H1 (cell line): ENCODE data around the gene MRPL55. TPM values are rescaled to one million over a fixed set of nuclear protein-coding genes. Genes with fewer than 3 reads are reported as not detected.

ENCODE experiments used
- CTCF ChIA-PET: fragments of 300-600 bp; sonication (Branson Sonifier 250); formaldehyde crosslinking; loops from one replicate; lab custom pipeline; 2021; ENCODE audit not compliant: partially characterized antibody; lab: Charles Lee
- POLR2A ChIA-PET: fragments of 300-600 bp; sonication (Branson Sonifier 250); formaldehyde crosslinking; loops from one replicate; lab custom pipeline; 2021; ENCODE audit warnings: inconsistent platforms; ENCODE audit not compliant: partially characterized antibody; lab: Charles Lee
- DNase-seq, 2 experiments: peaks; one replicate each; pipeline versions ENCODE4 v3.0.0 to v3.0.0-alpha.2; 2010 to 2022; ENCODE audit warnings: low spot score in 2 of 2, low read depth in 1 of 2, mixed read lengths in 1 of 2
- FAIRE-seq: peaks from 2 replicates; lab custom pipeline; 2011; peaks lifted over from hg19 to GRCh38; lab: Jason Lieb, UNC
- H2AFZ ChIP-seq: 2 replicates; pipeline ENCODE4 v1.8.1; 2012; ENCODE audit warnings: low read length, inconsistent platforms
- H2AK5ac ChIP-seq: 2 replicates; pipeline ENCODE4 v1.6.1; 2013; ENCODE audit warnings: low read depth, low read length
- H2BK120ac ChIP-seq: replicated peaks from 2 replicates; pipeline ENCODE3; 2013; ENCODE audit warnings: low read depth, low read length, inconsistent platforms
- H2BK12ac ChIP-seq: 2 replicates; pipeline ENCODE4 v1.6.1; 2013; ENCODE audit warnings: low read depth, low read length
- H2BK15ac ChIP-seq: 2 replicates; pipeline ENCODE4 v1.6.1; 2013; ENCODE audit warnings: low read length
- H2BK20ac ChIP-seq: 2 replicates; pipeline ENCODE4 v1.6.1; 2013; ENCODE audit warnings: low read length
- H2BK5ac ChIP-seq: 2 replicates; pipeline ENCODE4 v1.6.1; 2013; ENCODE audit warnings: low read depth, low read length
- H3K14ac ChIP-seq: 2 replicates; pipeline ENCODE4 v1.6.1; 2013; ENCODE audit warnings: inconsistent platforms; ENCODE audit not compliant: insufficient read length
- H3K18ac ChIP-seq: 2 replicates; pipeline ENCODE4 v1.6.1; 2013; ENCODE audit warnings: low read length; ENCODE audit errors: extremely low read depth
- H3K23ac ChIP-seq: 2 replicates; pipeline ENCODE4 v1.6.1; 2013; ENCODE audit warnings: inconsistent platforms; ENCODE audit not compliant: insufficient read length
- H3K23me2 ChIP-seq: 2 replicates; pipeline ENCODE4 v1.6.1; 2013; ENCODE audit warnings: low read depth, low read length
- H3K27ac ChIP-seq: 2 replicates; pipeline ENCODE4 v1.6.1; 2011; ENCODE audit warnings: low read depth, low read length, inconsistent platforms
- H3K27me3 ChIP-seq, 4 experiments: replicated peaks in 1 of 4; 1 replicate in 1 of 4; 2 replicates in 3 of 4; pipeline versions ENCODE4 v1.6.1 to v1.8.1; 2011 to 2013; ENCODE audit warnings: low read length in 3 of 4, mild to moderate bottlenecking in 3 of 4, inconsistent platforms in 2 of 4, mixed read lengths in 2 of 4, moderate library complexity in 1 of 4; ENCODE audit not compliant: control insufficient read depth in 3 of 4, insufficient read depth in 3 of 4; ENCODE audit errors: extremely low read depth in 1 of 4
- H3K36me3 ChIP-seq, 4 experiments: 2 replicates each; pipeline versions ENCODE4 v1.6.1 to v1.8.1; 2011 to 2013; ENCODE audit warnings: mild to moderate bottlenecking in 4 of 4, low read length in 3 of 4, moderate library complexity in 2 of 4, control low read depth in 1 of 4, inconsistent platforms in 1 of 4; ENCODE audit not compliant: insufficient read depth in 4 of 4, control insufficient read depth in 2 of 4
- H3K4ac ChIP-seq: replicated peaks from 2 replicates; pipeline ENCODE3; 2013; ENCODE audit warnings: low read length, low read depth, mixed read lengths, inconsistent platforms; ENCODE audit not compliant: insufficient read length
- H3K4me1 ChIP-seq, 4 experiments: replicated peaks in 1 of 4; 1 replicate in 1 of 4; 2 replicates in 3 of 4; pipeline versions ENCODE4 v1.6.1 to v1.8.1; 2011 to 2013; ENCODE audit warnings: low read length in 3 of 4, inconsistent platforms in 2 of 4, mixed read lengths in 1 of 4; ENCODE audit not compliant: insufficient read depth in 4 of 4, control insufficient read depth in 3 of 4
- H3K4me2 ChIP-seq, 2 experiments: 2 replicates each; pipeline versions ENCODE4 v1.6.1 to v1.8.1; 2011 to 2013; ENCODE audit warnings: low read depth in 2 of 2, low read length in 2 of 2, control low read depth in 1 of 2, inconsistent platforms in 1 of 2, mild to moderate bottlenecking in 1 of 2; ENCODE audit not compliant: insufficient read depth in 1 of 2
- H3K4me3 ChIP-seq, 4 experiments: fragments of 200-600, 300-600 bp in 1 of 4; sonication (generic), shearing (Covaris generic), sonication (Bioruptor Twin) in 1 of 4; 2 replicates each; pipeline versions ENCODE4 v1.5.1 to v1.8.1; 2011 to 2016; ENCODE audit warnings: low read length in 4 of 4, low read depth in 3 of 4, control low read depth in 2 of 4, inconsistent platforms in 2 of 4, mild to moderate bottlenecking in 2 of 4, mixed read lengths in 1 of 4, moderate library complexity in 1 of 4; ENCODE audit not compliant: insufficient read depth in 2 of 4; ENCODE audit errors: extremely low read depth in 1 of 4
- H3K56ac ChIP-seq: replicated peaks from 2 replicates; pipeline ENCODE3; 2013; ENCODE audit warnings: low read depth, mild to moderate bottlenecking, mixed read lengths, low read length, inconsistent platforms; ENCODE audit not compliant: insufficient read length
- H3K79me1 ChIP-seq: 2 replicates; pipeline ENCODE4 v1.6.1; 2013; ENCODE audit warnings: low read depth, low read length, control low read depth
- H3K79me2 ChIP-seq, 2 experiments: 2 replicates each; pipeline versions ENCODE4 v1.6.1 to v1.8.1; 2012 to 2013; ENCODE audit warnings: low read length in 2 of 2, mild to moderate bottlenecking in 2 of 2, inconsistent platforms in 1 of 2; ENCODE audit not compliant: insufficient read depth in 2 of 2, control insufficient read depth in 1 of 2
- H3K9ac ChIP-seq, 4 experiments: replicated peaks in 1 of 4; 1 replicate in 1 of 4; 2 replicates in 3 of 4; pipeline versions ENCODE4 v1.6.1 to v1.8.1; 2011 to 2013; ENCODE audit warnings: low read depth in 3 of 4, low read length in 3 of 4, control low read depth in 2 of 4, mild to moderate bottlenecking in 2 of 4, moderate library complexity in 2 of 4, inconsistent platforms in 1 of 4; ENCODE audit errors: extremely low read depth in 1 of 4
- H3K9me3 ChIP-seq, 2 experiments: 2 replicates each; pipeline versions ENCODE4 v1.6.1 to v1.8.1; 2012 to 2013; ENCODE audit warnings: mild to moderate bottlenecking in 2 of 2, moderate library complexity in 2 of 2, control low read depth in 1 of 2, inconsistent platforms in 1 of 2, low read depth in 1 of 2, low read length in 1 of 2, mixed read lengths in 1 of 2; ENCODE audit not compliant: insufficient read depth in 2 of 2
- H4K20me1 ChIP-seq, 2 experiments: replicated peaks in 1 of 2; 2 replicates each; pipeline versions ENCODE3 to v1.8.1; 2011 to 2013; ENCODE audit warnings: inconsistent platforms in 2 of 2, low read length in 2 of 2, mild to moderate bottlenecking in 1 of 2; ENCODE audit not compliant: insufficient read depth in 2 of 2, control insufficient read depth in 1 of 2
- H4K5ac ChIP-seq: 2 replicates; pipeline ENCODE4 v1.6.1; 2013; ENCODE audit warnings: low read length, low read depth, mixed read lengths, inconsistent platforms; ENCODE audit not compliant: insufficient read length
- H4K8ac ChIP-seq: 2 replicates; pipeline ENCODE4 v1.8.0; 2013; ENCODE audit warnings: mild to moderate bottlenecking, moderate library complexity, low read length, inconsistent platforms; ENCODE audit not compliant: insufficient read depth; ENCODE audit errors: extremely low read depth
- H4K91ac ChIP-seq: replicated peaks from 2 replicates; pipeline ENCODE3; 2013; ENCODE audit warnings: low read length, mixed read lengths, inconsistent platforms; ENCODE audit not compliant: insufficient read length
- CBX5 ChIP-seq: fragments of 300-800, 300-1000 bp; sonication (generic); IDR thresholded peaks from 2 replicates; pipeline ENCODE4 v1.7.1; 2016; ENCODE audit warnings: antibody characterized with exemption, low read length, low read depth
- CBX8 ChIP-seq: fragments of 300-800, 300-1000 bp; sonication (generic); IDR thresholded peaks from 2 replicates; pipeline ENCODE4 v1.7.1; 2016; ENCODE audit warnings: low read depth, low read length, borderline replicate concordance
- CEBPB ChIP-seq: IDR thresholded peaks from 2 replicates; pipeline ENCODE4 v1.6.1; 2012; ENCODE audit warnings: low read depth, low read length
- HDAC6 ChIP-seq: IDR thresholded peaks from one replicate; pipeline ENCODE4 v1.7.1; 2012; ENCODE audit warnings: low read depth, mild to moderate bottlenecking, inconsistent platforms, low read length, moderate library complexity
- JUND ChIP-seq: IDR thresholded peaks from 2 replicates; pipeline ENCODE4 v1.6.1; 2011; ENCODE audit warnings: mild to moderate bottlenecking, improper control_type of control experiment, low read length
- KDM4A ChIP-seq: IDR thresholded peaks from one replicate; pipeline ENCODE4 v1.7.1; 2012; ENCODE audit warnings: low read depth, mild to moderate bottlenecking, moderate library complexity, low read length, inconsistent platforms; ENCODE audit not compliant: severe bottlenecking
- PHF8 ChIP-seq: fragments of 200-600 bp; sonication (generic); conservative IDR thresholded peaks from 2 replicates; pipeline ENCODE4 v1.7.1; 2012; ENCODE audit warnings: low read depth, mild to moderate bottlenecking, inconsistent platforms, low read length, moderate library complexity
- RNF2 ChIP-seq: fragments of 200-900, 300-1000 bp; sonication (generic); IDR thresholded peaks from 2 replicates; pipeline ENCODE4 v1.7.1; 2016; ENCODE audit warnings: borderline replicate concordance, low read depth, mild to moderate bottlenecking, antibody characterized with exemption, low read length; ENCODE audit not compliant: poor library complexity, severe bottlenecking; ENCODE audit errors: missing control alignments
- SAP30 ChIP-seq: fragments of 300-600 bp; sonication (generic); IDR thresholded peaks from 2 replicates; pipeline ENCODE4 v1.7.1; 2012; ENCODE audit warnings: low read length, moderate library complexity, mild to moderate bottlenecking, inconsistent platforms; ENCODE audit not compliant: insufficient read depth, insufficient replicate concordance
- SP2 ChIP-seq: IDR thresholded peaks from 2 replicates; pipeline ENCODE4 v1.6.1; 2012; ENCODE audit warnings: mild to moderate bottlenecking, low read length, inconsistent platforms
- SUZ12 ChIP-seq: fragments of 200-600 bp; sonication (generic); IDR thresholded peaks from 2 replicates; pipeline ENCODE4 v1.6.1; 2012; ENCODE audit warnings: mild to moderate bottlenecking, inconsistent platforms, low read length, moderate library complexity, mixed read lengths
- WGBS, 2 experiments: shearing (Covaris generic) in 1 of 2; methylation state at CpG; one replicate each; pipeline versions ENCODE4 v1.1.6 to v1.1.7; 2013 to 2015; ENCODE audit warnings: low lambda C conversion rate in 2 of 2, mixed read lengths in 2 of 2, inconsistent platforms in 1 of 2, low coverage in 1 of 2, missing lambda C conversion rate in 1 of 2; ENCODE audit not compliant: insufficient replicate concordance in 2 of 2, insufficient coverage in 1 of 2, insufficient read length in 1 of 2; ENCODE audit errors: extremely low coverage in 1 of 2, missing lambda C conversion rate in 1 of 2; 5-methylcytosine and 5-hydroxymethylcytosine counted together
- polyA plus RNA-seq, 7 experiments: library from polyadenylated mRNA; depleted of rRNA in 3 of 7; stranded (reverse) in 5 of 7; unstranded in 2 of 7; fragments of >200 nt in 5 of 7; fragments of 200-250 nt in 2 of 7; gene quantifications; 1 replicate in 5 of 7; 2 replicates in 1 of 7; 4 replicates in 1 of 7; pipeline versions ENCODE4 v1.2.1 to v1.2.3, GENCODE V29; 2011 to 2013; ENCODE audit warnings: missing spikeins in 2 of 7, mixed read lengths in 2 of 7
- total RNA-seq: library from RNA; stranded (reverse); fragmentation: NEBNext Ultra II Directional; extraction: Animal tissue kit (Norgen Biotek cat#: 25700); gene quantifications from 2 replicates; pipeline ENCODE4 v1.2.1, GENCODE V29; 2021

Gene MRPL55
- total and polyA plus RNA-seq, 2 of the 8 experiments (the other 6 are each of a cell fraction or from before 2014, with no cell fraction given) = 59.0 to 244 TPM

DNA sequence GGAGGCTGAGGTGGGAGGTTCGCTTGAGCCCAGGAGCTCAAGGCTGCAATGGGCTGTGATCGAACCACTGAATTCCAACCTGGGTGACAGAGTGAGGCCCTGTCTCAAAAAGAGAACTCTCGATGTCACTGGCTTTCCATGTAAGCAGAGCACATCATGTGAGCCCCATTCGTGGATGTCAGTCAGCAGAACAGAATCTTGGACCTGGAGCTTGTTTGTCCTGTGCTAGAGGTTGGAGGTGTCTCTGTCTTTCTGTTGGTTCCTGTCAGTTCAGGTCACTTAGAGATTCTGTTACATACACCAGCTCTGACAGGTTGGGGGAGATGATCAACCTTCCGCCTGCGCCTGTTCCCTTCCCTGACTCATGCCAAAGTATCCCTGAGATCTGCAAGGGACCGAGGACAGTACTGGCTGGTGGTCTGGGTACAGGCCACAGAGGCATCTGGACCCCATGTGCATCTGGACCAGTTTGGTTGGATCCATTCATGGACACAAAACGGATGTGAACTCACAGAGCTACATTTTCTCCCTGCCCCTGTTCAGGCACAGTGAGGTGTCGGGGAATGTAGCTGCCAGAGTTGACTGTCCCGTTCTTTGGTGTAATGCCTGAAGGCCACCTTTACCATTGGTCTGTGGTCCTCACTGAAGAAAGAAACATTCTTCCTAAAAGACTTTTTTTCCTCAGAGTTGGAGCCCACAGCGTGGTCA, 16.6 kb downstream of the MRPL55 start:
- no peak overlapping the region for H3K23ac ChIP-seq
- no peak overlapping the region for H3K18ac ChIP-seq
- no peak overlapping the region for H3K4me3 ChIP-seq
- POLR2A ChIA-PET = interaction anchor here (1.1 to 7.1 kb wide), 4 partner anchors 7 to 73 kb away, joined by 3 to 53 read pairs (median 7); partner anchors contain the start of genes ARF1 and IBA57
- H4K91ac ChIP-seq = no peak overlapping the region
- no peak overlapping the region for H3K4ac ChIP-seq
- H2BK12ac ChIP-seq = no peak overlapping the region
- H2BK120ac ChIP-seq = no peak overlapping the region
- no peak overlapping the region for H2AFZ ChIP-seq
- DNase-seq (no peak), FAIRE-seq (no peak)
- no peak overlapping the region for H4K8ac ChIP-seq
- H2BK20ac ChIP-seq = no peak overlapping the region
- H4K5ac ChIP-seq = no peak overlapping the region
- CTCF ChIA-PET = interaction anchor here (0.7 to 2.9 kb wide), 5 partner anchors 8 to 376 kb away, joined by 3 to 14 read pairs (median 4); no protein-coding TSS in a partner anchor
- H3K36me3 ChIP-seq = peaks cover 2 to 6% (median 3%) of the 10 kb centered on the region in 4 experiments; a peak in 7 of 8 replicates
- no peak overlapping the region for H3K56ac ChIP-seq
- WGBS, 2 experiments = 92% methylated on average over 11 of the region's 11 CpGs; no CpG with 5 or more reads in 1 of the 2 experiments
- no peak overlapping the region for H3K14ac ChIP-seq
- H2BK15ac ChIP-seq = no peak overlapping the region
- no peaks in the 10 kb centered on the region for H3K23me2 ChIP-seq
- H3K27me3 ChIP-seq = no peaks in the 10 kb centered on the region
- no peak overlapping the region for H3K9ac ChIP-seq
- no peak overlapping the region for H3K4me2 ChIP-seq
- peaks cover 3 to 5% of the 10 kb centered on the region in 2 experiments; a peak in 3 of 4 replicates for H3K9me3 ChIP-seq
- H3K27ac ChIP-seq = no peak overlapping the region
- no peak overlapping the region for H2BK5ac ChIP-seq
- no peak overlapping the region for H2AK5ac ChIP-seq
- H3K4me1 ChIP-seq = peaks cover 0 to 3% (median 0%) of the 10 kb centered on the region in 4 experiments; a peak in 3 of 7 replicates
- H4K20me1 ChIP-seq = peaks cover 57 to 79% of the 10 kb centered on the region in 2 experiments
- peaks cover 62% of the 10 kb centered on the region for H3K79me1 ChIP-seq
- peaks cover 65 to 97% of the 10 kb centered on the region in 2 experiments for H3K79me2 ChIP-seq
- TF ChIP-seq RNF2 (no peak), KDM4A (no peak), JUND (no peak), CBX8 (no peak), CBX5 (no peak), PHF8 (no peak), HDAC6 (no peak), CEBPB (no peak), SAP30 (no peak), SUZ12 (no peak), SP2 (no peak)
